ENCODE results near the gene DPCD.

DPCD gene

DNA sequence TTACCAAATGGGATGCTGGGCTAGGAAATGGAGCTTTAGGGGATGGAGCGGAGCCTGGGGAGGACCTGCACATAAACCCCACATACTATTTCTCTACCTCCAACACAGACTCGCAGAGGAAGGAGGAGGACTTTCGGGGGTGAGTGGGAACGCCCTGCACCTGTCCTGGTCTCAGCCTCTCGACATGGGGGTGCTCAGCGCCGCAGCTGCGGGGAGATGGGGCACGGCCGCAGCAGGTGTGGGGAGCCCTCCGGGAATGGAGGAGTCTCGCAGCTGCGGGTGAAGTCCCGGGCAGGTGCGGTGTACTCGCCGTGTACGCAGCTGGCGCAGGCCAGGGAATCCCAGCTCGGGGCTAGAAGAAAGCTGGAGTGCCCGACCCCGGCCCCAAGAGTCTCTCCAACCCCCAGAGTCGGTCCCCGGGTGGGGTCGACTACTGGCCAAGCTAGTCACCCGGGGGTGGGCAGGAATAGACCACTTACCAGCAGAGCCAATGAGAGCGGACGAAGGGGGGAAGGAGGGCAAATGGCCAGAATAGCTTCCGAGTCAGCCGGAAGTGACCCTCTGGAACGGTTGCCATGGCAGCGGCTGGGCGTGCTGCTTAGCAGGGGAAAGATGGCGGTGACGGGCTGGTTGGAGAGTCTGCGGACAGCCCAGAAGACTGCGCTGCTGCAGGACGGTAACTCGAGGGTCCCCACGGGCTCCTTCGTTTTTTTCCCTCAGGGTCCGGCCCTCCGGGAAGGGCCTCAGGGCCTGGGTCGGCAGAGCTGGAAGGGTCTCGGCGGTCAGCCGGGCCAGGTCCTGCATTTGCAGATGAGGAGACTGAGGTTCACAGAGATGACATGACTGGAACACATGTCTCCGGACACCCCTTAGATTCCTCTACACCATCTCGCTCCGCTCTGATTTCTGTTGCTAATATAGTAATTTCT is at the start of gene DPCD, which contains the start of gene POLL:
TSS of gene DPCD (plus strand) at position 597 of the 929 bp plus-strand sequence. CDS start at position 613, 16 bp downstream.
TSS of gene POLL (minus strand) at position 533 of the 929 bp plus-strand sequence. CDS start 897 bp downstream, outside the sequence.
- DNase-seq: peak; percentile 92

DNA sequence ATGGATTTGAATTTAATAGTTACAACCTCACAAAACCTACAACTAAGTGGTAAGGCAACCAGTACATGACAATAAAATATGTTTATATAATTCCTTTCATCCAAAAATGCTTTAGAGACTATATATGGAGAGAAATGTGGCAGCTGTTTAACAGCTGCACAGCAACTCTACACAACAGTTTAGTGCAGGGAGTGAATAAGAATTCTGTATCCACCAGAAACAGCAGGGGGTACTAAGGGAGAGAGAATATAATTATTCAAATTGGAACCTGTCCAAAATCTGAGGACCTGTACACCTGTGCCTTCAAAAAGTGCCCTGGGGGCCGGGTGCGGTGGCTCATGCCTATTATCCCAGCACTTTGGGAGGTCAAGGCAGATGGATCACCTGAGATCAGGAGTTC is 49.7 kb upstream of the DPCD start:
- no peak for DNase-seq

DNA sequence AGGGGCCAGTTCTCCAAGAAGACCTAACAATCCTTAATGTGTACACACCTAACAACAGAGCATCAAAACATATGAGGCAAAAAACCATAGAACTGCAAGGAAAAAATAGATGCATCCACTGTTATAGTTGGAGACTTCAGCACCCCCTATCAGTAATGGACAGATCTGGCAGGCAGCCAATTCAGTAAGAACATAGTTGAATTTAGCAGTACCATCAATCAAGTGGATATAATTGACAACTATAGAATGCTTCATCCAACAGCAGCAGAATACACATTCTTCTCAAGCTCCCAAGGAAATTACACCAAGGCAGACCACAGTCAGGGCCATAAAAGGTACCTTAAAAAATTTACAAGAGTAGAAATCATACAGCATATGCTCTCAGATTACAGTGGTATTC is 42.2 kb upstream of the DPCD start:
- DNase-seq: peak; percentile 12

DNA sequence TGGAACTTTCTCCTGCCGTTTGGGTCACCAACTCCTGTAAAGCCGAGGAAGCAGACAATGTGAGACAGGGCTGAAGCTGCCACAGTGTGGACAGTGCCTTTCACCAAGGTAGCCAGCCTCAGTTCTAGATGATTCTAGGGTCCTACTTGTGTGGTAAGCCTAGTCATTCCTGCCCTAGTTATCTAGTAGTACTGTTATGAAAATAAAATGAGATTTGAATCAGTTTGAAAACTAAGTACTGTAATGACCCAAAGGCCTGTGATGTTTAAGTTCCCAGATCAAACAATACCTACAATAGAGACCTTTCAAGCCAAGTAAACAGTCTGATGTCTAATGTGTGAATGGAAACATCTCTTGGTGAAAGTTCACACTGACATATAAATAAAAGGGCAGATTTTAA is 37.2 kb upstream of the DPCD start:
- no peak for DNase-seq

DNA sequence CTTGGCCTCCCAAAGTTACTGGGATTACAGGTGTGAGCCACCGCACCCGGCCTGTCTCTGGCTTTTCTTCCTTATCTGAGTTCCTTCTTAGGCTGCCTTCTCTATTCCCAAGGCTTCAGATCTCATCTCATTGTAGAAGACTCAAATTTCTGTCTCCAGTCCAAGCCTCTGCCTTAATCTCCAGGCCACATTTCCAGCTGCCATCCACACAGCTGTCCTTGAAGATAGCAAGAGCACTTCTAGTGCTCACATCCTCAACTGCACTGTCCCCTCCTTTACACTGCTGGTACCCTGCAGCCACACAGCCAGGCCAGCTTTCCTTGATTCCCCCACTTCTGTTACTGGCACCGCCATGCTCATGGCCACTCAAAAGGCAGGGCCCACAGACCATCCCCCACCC is 35.7 kb upstream of the DPCD start:
- DNase-seq: no peak

DNA sequence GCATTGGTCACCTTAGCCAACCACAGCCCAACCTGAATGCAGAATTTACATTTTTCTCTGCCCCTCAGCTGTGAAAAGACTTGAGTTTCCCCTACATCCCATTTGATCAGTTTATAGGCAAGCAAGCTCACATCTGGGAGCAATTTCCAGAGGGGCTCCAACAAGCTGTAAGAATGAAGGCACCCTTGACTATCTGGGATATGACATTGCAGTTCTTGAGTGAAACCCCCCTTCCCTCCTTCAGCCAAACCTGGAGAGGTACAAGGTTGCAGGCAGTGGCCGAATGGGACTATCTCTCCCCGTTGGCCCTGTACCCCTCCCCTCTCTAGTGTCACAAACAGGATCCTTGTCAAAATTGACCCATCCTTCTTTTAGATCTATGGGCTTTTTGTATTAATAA is 30.6 kb upstream of the DPCD start:
- DNase-seq: no peak

DNA sequence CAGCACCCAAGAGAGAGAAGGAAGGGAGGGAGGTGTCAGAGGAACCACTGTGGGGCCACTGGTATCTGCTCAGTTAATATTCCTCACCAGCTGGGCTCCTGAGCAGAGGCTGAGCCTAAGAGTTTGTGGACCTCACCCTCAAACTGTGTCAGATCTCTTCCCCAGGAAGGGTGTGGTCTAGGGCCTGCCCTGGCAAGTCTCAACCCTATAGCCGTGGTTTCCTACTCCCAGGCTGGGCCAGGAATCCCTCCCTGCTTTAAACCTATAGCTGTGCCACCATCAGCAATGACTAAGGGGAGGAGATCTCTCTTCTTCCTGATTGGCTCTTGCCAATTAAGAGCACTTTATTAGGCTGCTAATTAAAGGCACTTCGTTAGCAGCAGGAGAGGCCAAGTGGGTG is 29.9 kb upstream of the DPCD start:
- no peak for DNase-seq

DNA sequence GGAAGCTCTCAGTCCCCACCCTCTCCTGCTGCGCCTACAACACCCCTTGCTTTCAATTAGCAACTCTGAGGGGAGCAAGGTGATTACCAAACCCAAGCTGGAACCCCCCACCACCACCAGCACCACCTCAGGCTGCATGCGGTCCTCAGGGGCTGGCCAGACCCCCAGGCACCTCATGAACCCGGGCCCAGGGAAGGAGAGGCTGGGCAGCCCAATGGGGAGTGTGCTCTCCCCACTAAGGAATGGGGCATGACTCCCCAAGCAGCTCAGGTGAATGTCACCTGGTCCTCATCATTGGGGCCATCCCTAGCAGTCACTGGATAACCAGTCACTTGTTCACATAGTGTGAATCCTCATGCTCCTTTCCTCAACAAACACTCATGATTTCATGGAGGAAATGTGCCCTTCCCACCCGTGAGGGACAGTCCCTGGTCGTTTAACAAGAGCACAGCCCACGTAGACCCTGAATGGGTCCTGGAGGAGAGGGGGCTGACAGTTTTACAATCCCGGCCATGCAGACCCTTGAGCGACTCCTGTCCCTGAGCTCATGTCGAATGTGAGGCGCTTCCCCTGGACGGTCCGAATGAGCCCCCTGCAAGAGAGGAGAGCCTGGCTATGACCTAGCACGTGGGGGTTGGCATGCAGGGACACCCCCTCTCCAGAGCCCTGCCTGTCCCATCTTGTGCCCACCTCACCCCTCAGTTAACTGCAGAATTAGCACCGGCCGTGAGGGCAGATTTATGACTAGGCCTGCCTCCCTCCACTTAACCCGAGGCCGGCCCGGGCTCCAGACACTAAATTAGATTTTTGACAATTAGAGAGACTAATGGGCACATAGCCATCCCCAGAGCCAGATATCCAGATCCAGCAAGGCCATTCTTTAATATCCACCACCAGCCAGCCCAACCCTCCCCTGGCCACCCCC is 29.2 kb upstream of the DPCD start:
- no peak for DNase-seq

DNA sequence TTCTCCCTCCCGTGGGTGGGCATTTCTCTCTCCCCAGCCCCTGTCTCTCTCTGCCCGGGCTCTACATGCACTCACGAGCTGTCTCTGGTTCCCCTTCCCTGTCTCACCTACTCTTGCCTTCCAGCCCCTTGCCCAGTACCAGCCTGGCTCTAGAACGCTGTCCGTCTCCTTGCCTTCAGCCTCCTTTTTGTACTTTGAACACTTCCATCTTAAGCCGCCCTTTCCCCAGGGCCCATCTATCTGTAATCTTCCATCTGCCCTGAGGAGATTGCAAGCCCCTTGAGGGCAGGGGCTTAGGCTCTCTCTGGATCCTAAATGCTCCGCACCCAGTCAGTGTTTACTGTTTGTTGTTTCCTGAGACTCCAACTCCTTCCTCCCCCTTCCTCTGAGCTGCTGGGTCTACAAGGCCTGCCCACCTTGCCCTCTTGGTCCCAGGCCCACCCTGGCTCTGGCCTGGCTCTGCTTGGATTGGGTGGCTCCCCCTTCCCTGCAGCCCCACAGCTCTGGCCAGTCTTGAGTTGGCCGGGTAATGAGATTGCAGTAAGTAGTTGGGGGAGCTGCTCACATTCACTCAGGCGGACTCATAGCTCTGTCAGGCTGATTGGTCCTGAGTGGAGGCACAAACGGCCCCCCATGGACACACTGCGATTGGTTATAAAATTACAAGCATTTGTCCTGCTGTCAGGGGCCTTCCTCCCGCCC is 28.4 kb upstream of the DPCD start:
- DNase-seq: no peak

DNA sequence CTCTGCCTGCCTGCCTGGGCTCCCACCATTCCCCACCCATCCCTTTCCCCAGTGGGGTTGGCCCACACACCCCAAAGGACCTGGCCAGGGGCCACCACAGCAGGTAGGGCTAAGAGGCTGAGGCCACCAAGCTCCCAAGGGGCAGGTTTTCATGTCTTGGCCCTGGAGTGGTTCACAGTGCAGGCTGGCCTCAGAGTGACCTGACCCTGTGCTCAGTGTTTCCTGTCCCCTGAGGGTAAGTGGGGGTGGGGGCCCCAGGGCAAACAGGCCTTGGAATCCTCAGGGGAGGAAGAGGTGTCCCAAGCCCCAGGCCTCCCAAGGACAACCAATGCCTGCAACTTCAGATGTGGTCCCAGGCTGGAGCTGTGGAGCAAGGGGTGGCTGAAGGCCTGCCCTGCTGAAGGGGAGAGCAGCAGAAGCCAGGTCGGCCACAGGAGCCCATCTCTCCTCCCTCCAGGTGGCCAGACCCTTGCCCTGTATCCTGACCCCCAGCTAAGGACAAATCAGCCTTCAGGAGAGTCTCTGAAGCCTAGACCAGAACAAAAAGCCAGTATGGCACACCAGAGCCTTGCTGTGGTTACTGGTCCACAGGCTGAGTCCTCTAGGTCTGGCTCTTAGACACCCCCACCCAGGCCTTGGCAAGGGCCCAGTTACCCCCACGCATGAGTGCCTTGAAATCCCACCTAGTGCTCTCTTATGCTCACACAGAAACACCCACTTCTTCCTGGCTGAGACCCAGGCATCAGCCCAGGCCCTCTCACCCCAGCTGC is 27.6 kb upstream of the DPCD start:
- DNase-seq: no peak

DNA sequence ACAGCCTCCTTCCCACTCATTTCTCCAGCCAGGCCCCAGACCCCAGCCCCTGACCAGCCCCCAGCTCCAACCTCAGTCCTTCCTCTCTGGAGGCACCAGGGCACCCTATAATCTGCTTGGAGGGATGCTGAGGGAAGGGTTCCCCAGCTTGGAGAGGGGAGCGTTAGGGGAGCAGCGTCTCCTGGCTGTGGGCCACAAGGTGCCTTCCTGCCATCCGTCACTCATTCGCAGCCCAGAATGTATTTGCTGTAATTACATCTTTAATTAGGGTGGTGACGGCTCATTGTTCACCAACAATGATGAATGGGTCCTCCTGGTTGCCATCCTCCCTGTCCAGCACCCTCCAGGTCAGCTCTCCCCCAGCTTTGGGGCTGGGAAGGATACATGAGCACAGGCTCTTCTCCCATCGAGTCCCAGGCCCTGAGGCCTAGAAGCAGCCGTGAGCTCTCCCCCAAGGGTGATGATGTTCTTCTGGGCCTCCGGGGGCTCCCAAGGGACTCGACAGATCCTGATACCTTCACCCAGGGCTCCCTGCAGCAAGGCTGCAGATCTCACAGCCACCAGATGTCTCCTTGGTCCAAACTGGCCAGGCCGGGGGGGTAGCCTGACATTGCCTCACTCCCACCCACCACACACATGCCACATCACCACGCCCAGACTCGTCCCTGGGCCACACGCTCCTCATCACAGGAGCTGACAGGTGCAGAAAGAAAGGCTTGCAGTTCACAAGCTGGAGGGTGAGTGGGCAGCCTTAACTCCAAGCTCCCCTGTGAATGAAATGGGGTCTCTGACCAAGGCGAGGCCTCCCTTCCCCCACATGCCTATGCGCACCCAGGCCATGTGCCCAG is 26.8 kb upstream of the DPCD start:
- no peak for DNase-seq

DNA sequence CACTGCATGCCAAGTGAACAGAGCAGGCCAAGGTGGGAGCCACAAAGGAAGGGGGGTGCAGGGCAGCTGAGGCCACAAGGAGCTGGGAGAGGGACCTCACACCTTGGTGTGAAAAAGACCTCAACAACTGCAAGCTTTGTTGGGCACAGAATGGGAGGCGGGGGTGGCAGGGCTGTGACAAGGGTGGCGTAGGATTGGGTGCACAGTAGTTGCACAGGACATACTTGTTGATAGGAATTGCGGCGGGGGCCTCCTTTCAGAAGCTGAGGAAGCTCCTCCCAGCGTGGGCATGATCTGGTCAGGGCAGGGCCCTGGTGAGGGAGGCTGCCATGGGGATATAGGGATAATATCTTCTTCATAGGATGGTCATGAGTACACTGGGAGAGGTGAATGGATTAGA is 25.9 kb upstream of the DPCD start:
- DNase-seq: no peak

DNA sequence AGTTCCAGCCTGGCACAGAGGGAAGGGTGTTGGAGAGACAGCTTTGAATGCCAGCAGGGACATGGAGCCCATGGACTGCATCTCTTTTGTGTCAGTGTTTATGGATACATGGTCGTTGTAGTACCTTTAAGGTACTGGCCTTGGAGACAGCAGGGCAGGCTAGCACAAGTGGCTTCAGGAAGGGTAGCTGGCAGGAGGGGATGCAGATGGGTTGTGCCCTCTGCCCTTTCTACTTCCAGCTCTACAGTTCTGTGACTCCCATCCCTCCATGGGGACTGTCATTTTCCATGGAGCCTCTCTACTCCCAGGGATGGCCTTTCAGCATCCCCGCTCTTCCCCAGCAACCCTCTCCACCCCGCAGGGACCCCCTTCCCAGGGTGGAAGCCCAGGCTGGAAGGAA is 25.1 kb upstream of the DPCD start:
- no peak for DNase-seq

DNA sequence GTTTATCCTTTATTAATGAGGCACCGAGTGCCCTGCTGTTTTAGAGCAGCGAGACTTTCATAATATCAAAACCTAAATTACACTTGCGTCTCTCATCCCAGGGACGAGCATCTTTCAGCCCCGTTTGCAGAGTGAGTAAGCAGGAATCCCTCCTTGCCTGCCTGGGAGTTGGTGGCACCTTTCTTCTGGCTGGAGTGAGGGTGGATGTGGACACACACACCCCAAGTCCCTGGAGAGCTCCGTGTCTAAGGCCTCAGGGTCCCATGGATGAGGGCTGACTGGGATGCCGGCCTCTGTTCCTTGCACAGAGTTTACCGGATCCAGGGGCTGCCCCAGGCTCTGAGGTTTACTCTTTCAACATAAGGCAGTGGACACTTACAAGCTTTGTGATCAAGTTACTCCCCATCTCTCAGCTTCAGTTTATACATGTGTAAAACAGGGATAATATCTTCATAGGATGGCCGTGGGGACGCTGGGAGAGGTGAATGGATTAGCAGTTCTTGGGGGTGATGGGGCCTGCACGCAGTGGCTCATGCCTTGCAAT is 24.6 kb upstream of the DPCD start:
- no peak for DNase-seq

DNA sequence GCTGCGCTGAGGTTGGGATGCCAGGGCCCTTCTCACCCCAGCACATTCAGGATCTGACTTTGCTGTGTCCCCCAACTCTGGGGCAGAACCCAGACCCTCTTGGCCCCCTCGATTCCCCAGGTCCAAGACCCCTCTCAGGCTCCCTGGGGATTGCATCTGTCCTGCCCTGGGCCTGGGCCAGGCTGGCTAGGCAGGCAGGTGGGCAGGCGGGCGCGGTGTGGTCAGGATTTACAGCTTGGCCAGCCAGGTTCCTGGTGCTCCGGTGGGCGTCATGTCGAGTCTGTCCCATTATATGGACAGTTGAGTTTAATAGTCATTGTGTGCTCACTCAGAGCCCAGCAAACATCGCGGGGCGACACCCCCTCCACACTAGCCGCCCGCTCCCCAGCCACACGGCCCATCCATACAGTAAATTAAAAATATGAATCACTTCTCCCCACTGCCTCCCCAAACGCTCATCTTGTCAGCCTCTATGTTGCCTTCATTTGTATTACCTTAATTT is 23.6 kb upstream of the DPCD start:
- DNase-seq: no peak

DNA sequence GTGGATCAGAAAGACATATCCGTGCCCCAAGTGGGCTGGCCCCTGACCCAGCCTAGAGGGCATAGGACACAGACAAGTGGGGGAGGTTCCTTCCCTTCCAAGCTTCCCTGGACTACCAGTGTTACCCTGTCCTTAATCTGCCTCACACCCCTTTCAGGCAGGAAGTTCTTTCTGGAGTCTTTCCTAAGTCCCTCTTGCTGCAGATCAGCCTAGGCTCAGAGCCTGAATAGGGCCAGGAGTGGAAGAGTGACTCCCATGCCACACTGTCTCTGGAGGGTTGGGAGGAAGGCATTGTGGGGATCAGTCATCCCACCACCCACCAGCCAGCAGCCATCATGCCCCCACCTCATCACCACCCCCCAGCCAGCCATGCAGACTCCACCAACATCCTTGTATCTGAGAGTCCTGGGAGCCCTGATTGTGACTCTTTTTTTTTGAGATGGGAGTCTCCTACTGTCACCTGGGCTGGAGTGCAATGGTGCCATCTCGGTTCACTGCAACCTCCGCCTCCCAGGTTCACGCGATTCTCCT is 22.7 kb upstream of the DPCD start:
- DNase-seq: no peak

DNA sequence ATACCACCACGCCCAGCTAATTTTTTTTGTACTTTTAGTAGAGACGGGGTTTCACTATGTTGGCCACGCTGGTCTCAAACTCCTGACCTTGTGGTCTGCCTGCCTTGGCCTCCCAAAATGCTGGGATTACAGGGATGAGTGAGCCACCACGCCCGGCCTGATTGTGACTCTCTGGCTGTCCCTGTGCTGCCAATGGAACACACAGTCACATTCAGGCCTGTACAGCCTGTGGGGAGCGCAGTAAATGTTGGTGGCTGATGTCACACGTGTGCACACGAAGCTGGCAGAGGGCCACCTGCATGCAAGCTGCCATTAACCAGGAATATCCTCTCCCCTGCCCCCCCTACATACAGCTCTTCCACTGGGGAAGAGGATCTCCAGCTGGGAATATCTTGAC is 22.2 kb upstream of the DPCD start:
- no peak for DNase-seq

DNA sequence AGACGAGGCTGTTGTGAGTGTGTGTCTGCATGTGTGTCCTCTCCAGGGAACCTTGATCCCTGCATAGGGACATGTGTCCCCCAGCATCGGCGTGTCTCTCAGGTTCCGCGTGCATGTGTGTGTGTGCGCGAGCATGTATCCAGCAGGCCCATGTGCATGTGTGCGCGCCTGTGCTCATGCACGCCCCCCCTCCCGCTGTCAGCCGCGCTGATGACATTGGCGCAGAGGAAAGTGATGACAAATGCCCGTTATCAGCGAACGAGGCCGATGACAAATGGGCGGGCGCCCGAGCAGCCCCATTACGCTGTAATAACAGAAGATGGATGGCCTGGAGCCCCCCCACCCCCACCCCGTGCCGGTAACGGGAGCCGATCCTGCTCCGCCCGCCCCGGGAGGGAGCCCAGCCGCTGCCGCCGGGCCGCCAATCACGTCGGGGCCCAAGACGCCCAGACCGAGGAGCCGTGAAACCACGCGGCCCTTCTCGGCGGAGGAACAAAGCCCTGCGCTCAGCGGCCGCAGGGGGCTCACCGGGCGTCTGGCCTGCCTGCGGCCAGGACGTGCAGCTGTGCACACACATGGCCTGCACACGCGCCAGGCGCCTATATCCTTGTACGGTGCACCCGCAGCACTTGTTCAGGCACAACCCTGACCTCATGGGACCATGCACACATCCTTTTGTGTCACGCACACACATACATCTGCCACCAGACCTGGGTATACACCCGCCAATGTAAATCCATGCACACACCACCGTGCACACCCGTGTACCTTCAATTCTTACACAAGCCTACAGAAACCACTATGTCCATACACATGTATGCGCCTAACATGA is 21.6 kb upstream of the DPCD start:
- DNase-seq: peak; percentile 47
